Upper lobe of left lung (tissue), 4 donors: ENCODE results near the gene SNX18.

ENCODE experiments used
- POLR2A ChIP-seq, 4 donors: fragments of 450-650 bp; IDR thresholded peaks; one replicate each; pipeline ENCODE4 v1.5.1; 2016 to 2017; ENCODE audit warnings: antibody characterized with exemption in 4 of 4, mild to moderate bottlenecking in 2 of 4
- TF ChIP-seq, protein P1 (sequence below), 6 experiments: fragments of 450-650 bp in 4 of 6; fragments of 200-600 bp in 2 of 6; sonication (generic) in 2 of 6; IDR thresholded peaks; one replicate each; pipeline ENCODE4 v1.5.1; 2016 to 2019; ENCODE audit warnings: antibody characterized with exemption in 6 of 6

DNA sequence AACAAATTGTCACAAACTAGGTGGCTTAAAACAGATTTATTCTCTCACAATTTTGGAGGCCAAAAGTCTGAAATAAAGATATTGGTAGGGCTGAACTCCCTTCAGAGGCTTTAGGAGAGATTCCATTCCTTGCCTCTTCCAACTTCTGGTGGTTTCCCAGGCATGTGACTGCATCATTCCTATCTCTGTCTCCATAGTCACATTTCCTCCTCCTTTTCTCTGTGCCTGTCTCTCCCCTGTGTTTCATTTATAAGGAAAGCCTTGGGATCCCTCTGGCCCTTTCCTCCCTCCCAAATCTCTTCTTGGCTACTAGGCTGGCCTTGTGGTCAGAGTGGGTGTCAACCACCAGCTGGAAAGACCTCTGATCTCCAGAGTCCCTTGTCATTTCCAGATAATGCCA lies 78.2 kb downstream of the SNX18 start:
- TF ChIP-seq POLR2A (IDR thresholded peaks at IDR 0.05), result no peak
- TF ChIP-seq, protein P1, sequence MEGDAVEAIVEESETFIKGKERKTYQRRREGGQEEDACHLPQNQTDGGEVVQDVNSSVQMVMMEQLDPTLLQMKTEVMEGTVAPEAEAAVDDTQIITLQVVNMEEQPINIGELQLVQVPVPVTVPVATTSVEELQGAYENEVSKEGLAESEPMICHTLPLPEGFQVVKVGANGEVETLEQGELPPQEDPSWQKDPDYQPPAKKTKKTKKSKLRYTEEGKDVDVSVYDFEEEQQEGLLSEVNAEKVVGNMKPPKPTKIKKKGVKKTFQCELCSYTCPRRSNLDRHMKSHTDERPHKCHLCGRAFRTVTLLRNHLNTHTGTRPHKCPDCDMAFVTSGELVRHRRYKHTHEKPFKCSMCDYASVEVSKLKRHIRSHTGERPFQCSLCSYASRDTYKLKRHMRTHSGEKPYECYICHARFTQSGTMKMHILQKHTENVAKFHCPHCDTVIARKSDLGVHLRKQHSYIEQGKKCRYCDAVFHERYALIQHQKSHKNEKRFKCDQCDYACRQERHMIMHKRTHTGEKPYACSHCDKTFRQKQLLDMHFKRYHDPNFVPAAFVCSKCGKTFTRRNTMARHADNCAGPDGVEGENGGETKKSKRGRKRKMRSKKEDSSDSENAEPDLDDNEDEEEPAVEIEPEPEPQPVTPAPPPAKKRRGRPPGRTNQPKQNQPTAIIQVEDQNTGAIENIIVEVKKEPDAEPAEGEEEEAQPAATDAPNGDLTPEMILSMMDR (IDR thresholded peaks at IDR 0.05), result no peak
